Pancreas (tissue), 10 donors: ENCODE data around the gene TRAF7. TPM values are rescaled to one million over a fixed set of nuclear protein-coding genes. Genes with fewer than 3 reads are reported as not detected.

ENCODE experiments used
- ATAC-seq, 4 donors: fragments of 200-7000 bp; cut with Tn5 transposase; one replicate each; pipeline versions ENCODE4 v1.8.0 to v1.9.1; 2020; ENCODE audit warnings: mild to moderate bottlenecking in 4 of 4, moderate library complexity in 4 of 4
- DNase-seq, 6 donors: peaks; one replicate each; pipeline ENCODE4 v3.0.0-alpha.2; 2020
- FAIRE-seq: peaks from 2 replicates; lab custom pipeline; 2012; peaks lifted over from hg19 to GRCh38; lab: Jason Lieb, UNC
- H3K27ac ChIP-seq, 4 donors: fragments of 200-600 bp; sonication (generic); 1 replicate in 3 of 4; 2 replicates in 1 of 4; pipeline versions ENCODE4 v1.5.0 to v1.8.0; 2020
- H3K27me3 ChIP-seq, 4 donors: fragments of 200-600 bp; one replicate each; pipeline ENCODE4 v1.8.0; 2021
- H3K36me3 ChIP-seq, 3 donors: fragments of 200-600 bp; sonication (generic) in 1 of 3; one replicate each; pipeline versions ENCODE4 v1.5.0 to v1.8.0; 2020 to 2021
- H3K4me1 ChIP-seq, 3 donors: fragments of 200-600 bp; one replicate each; pipeline ENCODE4 v1.8.0; 2021
- H3K4me3 ChIP-seq, 4 donors: fragments of 200-600 bp; sonication (generic) in 2 of 4; one replicate each; pipeline versions ENCODE4 v1.5.0 to v1.8.0; 2020 to 2021
- H3K9me3 ChIP-seq, 4 donors: fragments of 200-600 bp; one replicate each; pipeline ENCODE4 v1.8.0; 2021
- WGBS, 2 donors: extraction: QIAGEN DNeasy Blood & Tissue Kit; methylation state at CpG; one replicate each; pipeline ENCODE4 v1.1.7; 2013; 5-methylcytosine and 5-hydroxymethylcytosine counted together
- intact Hi-C, 3 donors: fragments of 100-400 bp; cut with DNase I; formaldehyde crosslinking; loops; one replicate each; pipeline versions ENCODE4 v1.11.1 to v1.14.2; 2022
- polyA plus RNA-seq, 2 donors: library from polyadenylated mRNA; stranded (reverse); fragments of 200-250 nt; gene quantifications; one replicate each; pipeline ENCODE4 v1.2.3, GENCODE V29; 2013
- total RNA-seq, 6 donors: library from RNA; stranded (reverse); fragmentation: NEBNext Ultra II Directional in 4 of 6; extraction: Animal tissue kit (Norgen Biotek cat#: 25700) in 4 of 6; gene quantifications; one replicate each; pipeline versions ENCODE4 v1.2.1 to v1.2.4, GENCODE V29; 2021 to 2023
- TF ChIP-seq, protein P1 (sequence below), 4 donors: fragments of 200-600 bp; sonication (generic) in 3 of 4; IDR thresholded peaks; one replicate each; pipeline versions ENCODE4 v1.5.0 to v1.8.0; 2021; ENCODE audit warnings: antibody characterized with exemption in 4 of 4
- donor health status: healthy with polysubstance abuse.
- donor health status: DM: no; HTN: no; CAD: no; lungs with moderate emphysema.
- donor health status: DM: no; HTN: no; CAD: no.
- donor health status: control.
- donor health status: control.
- donor health status: Bipolar disorder and iron deficiency.
- donor health status: DM: yes; HTN: yes; CAD: no.
- donor health status: DM: no; HTN: no; CAD: no.
- donor health status: DM: no; HTN: no; CAD: no.
- donor health status: DM: yes; HTN: yes; CAD: no.

TRAF7 gene
- total and polyA plus RNA-seq, 8 donors = 24.5 to 45.1 (median 34.5) TPM

DNA sequence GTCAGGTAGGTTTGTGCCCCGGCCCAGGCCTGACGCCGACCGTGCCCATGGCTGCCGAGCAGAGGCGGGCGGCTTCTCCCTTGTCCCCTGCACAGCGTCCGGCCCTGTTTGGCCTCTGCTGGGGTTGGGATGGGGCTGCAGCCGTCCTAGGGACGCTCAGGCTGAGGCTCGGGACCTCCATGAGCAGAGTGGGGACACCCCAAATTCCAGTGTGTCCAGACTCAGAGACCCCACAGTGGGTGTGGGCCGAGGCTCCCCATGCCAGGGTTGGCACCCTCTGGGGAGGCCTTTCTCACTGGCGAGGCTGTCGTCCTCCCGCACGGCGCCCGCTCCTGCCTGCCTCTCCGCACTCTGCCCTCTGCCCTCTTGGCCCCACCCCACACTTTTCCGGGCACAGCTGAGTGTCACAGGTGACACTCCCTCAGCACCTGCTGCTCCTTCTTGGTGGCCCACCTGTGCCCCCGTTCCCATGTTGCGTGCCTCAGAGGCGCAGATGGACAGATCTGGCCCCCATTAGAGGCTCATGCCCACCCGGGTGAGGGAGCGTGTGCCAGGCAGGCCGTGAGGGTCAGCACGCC is 16.1 kb downstream of the TRAF7 start:
- ATAC-seq = no peak
- no peak for DNase-seq
- Histone ChIP-seq H3K36me3 (peaks cover 0 to 33% (median 18%) of the 10 kb centered on the region in 3 donors), H3K4me3 (no peak overlapping the region), H3K4me1 (no peaks in the 10 kb centered on the region), H3K27ac (no peak overlapping the region), H3K27me3 (no peaks in the 10 kb centered on the region), H3K9me3 (no peaks in the 10 kb centered on the region)
- no peak for FAIRE-seq
- TF ChIP-seq, protein P1, sequence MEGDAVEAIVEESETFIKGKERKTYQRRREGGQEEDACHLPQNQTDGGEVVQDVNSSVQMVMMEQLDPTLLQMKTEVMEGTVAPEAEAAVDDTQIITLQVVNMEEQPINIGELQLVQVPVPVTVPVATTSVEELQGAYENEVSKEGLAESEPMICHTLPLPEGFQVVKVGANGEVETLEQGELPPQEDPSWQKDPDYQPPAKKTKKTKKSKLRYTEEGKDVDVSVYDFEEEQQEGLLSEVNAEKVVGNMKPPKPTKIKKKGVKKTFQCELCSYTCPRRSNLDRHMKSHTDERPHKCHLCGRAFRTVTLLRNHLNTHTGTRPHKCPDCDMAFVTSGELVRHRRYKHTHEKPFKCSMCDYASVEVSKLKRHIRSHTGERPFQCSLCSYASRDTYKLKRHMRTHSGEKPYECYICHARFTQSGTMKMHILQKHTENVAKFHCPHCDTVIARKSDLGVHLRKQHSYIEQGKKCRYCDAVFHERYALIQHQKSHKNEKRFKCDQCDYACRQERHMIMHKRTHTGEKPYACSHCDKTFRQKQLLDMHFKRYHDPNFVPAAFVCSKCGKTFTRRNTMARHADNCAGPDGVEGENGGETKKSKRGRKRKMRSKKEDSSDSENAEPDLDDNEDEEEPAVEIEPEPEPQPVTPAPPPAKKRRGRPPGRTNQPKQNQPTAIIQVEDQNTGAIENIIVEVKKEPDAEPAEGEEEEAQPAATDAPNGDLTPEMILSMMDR (IDR thresholded peaks at IDR 0.05) = no peak
- WGBS, 2 donors = 95 to 97% methylated on average over 27 to 28 of the region's 28 CpGs
- intact Hi-C loops = no loop called here

GRCh38 chr16:2172688-2173335 is 17.2 kb downstream of the TRAF7 start:
- ATAC-seq = no peak
- H3K4me1 ChIP-seq = no peaks in the 10 kb centered on the region
- TF ChIP-seq, protein P1 (IDR thresholded peaks at IDR 0.05) = no peak
- H3K27ac ChIP-seq = no peak overlapping the region
- 94 to 96% methylated on average over 29 of the region's 29 CpGs for WGBS, 2 donors
- FAIRE-seq = no peak
- H3K27me3 ChIP-seq = no peaks in the 10 kb centered on the region
- DNase-seq = no peak
- H3K9me3 ChIP-seq = no peaks in the 10 kb centered on the region
- H3K4me3 ChIP-seq = no peak overlapping the region
- peaks cover 0 to 33% (median 19%) of the 10 kb centered on the region in 3 donors for H3K36me3 ChIP-seq
- intact Hi-C loops = no loop called here

DNA sequence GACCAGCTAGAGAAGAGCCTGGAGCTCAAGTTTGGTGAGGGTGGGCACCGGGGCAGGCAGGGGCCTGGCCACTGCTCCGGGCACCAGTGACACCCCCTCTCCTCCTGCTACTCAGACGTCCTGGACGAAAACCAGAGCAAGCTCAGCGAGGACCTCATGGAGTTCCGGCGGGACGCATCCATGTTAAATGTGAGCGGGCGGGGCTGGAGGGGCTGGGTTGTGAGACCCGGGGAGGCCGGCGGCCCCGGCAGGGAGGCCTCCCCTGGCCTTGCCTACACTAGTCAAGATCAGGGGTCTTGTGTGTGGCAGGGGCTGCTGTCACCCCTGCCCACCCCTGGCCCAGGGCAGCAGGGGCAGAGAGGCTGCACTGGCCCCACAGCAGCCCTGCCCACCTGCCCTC is 17.8 kb downstream of the TRAF7 start:
- no peak overlapping the region for H3K27ac ChIP-seq
- DNase-seq = no peak
- FAIRE-seq = no peak
- no peak overlapping the region for H3K4me3 ChIP-seq
- peaks cover 0 to 33% (median 19%) of the 10 kb centered on the region in 3 donors for H3K36me3 ChIP-seq
- no peaks in the 10 kb centered on the region for H3K9me3 ChIP-seq
- intact Hi-C loops = no loop called here
- H3K27me3 ChIP-seq = no peaks in the 10 kb centered on the region
- no peaks in the 10 kb centered on the region for H3K4me1 ChIP-seq
- no peak for ATAC-seq
- 94 to 95% methylated on average over 14 of the region's 14 CpGs for WGBS, 2 donors
- TF ChIP-seq, protein P1 (IDR thresholded peaks at IDR 0.05) = no peak

GRCh38 chr16:2173916-2174315 is 18.3 kb downstream of the TRAF7 start:
- Histone ChIP-seq H3K27me3 (no peaks in the 10 kb centered on the region), H3K4me1 (no peaks in the 10 kb centered on the region), H3K36me3 (peaks cover 0 to 33% (median 19%) of the 10 kb centered on the region in 3 donors), H3K27ac (no peak overlapping the region), H3K4me3 (no peak overlapping the region), H3K9me3 (no peaks in the 10 kb centered on the region)
- no peak for ATAC-seq
- FAIRE-seq = no peak
- intact Hi-C loops = no loop called here
- DNase-seq = no peak
- WGBS, 2 donors = 95 to 97% methylated on average over 4 of the region's 4 CpGs
- TF ChIP-seq, protein P1 (IDR thresholded peaks at IDR 0.05) = no peak
